ENCODE results near the gene SLC34A1. TPM values are rescaled to one million over a fixed set of nuclear protein-coding genes. Genes with fewer than 3 reads are reported as not detected.

The SLC34A1 gene
- total and polyA plus RNA-seq, 2 of the 13 experiments (the other 11 are each of a cell fraction or from before 2014, with no cell fraction given) = 0.03 to 0.20 TPM

GRCh38 chr5:177378884-177379883, 5.0 kb upstream of the SLC34A1 start (continued):
- TF ChIP-seq ZBTB43 (CRISPR knock-in tag; conservative IDR thresholded peaks at IDR 0.05) (peak; percentile 76; the same call in 1 of the 2 replicates), BRD4 (CRISPR knock-in tag; IDR thresholded peaks at IDR 0.05) (peak; percentile 66), AGO2 (optimal IDR thresholded peaks at IDR 0.05; ENCODE audit: low read depth, low read length) (no peak), DR1 (CRISPR knock-in tag; IDR thresholded peaks at IDR 0.05) (peak; percentile 92), ZNF382 (CRISPR knock-in tag; IDR thresholded peaks at IDR 0.05; ENCODE audit: borderline replicate concordance) (no peak), ELF4 (CRISPR knock-in tag; IDR thresholded peaks at IDR 0.05; ENCODE audit: borderline replicate concordance) (no peak; the same call in 1 of the 2 replicates), MBNL3 (CRISPR knock-in tag; conservative IDR thresholded peaks at IDR 0.05) (no peak), RFXAP (CRISPR knock-in tag; IDR thresholded peaks at IDR 0.05; ENCODE audit: borderline replicate concordance) (0 out of 2 replicates have a peak, but pooled peaks have one; percentile 74), E2F2 (CRISPR knock-in tag; IDR thresholded peaks at IDR 0.05; ENCODE audit: borderline replicate concordance) (peak; percentile 72; the same call in 1 of the 2 replicates), HNRNPL (IDR thresholded peaks at IDR 0.05; ENCODE audit: low read depth, low read length) (no peak), ZNF17 (CRISPR knock-in tag; IDR thresholded peaks at IDR 0.05) (no peak), IRF9 (CRISPR knock-in tag; IDR thresholded peaks at IDR 0.05; ENCODE audit: borderline replicate concordance) (0 out of 2 replicates have a peak, but pooled peaks have one; percentile 32), ZNF441 (CRISPR knock-in tag; IDR thresholded peaks at IDR 0.05; ENCODE audit: borderline replicate concordance) (no peak; the same call in 1 of the 2 replicates), FOXA3 (CRISPR knock-in tag; IDR thresholded peaks at IDR 0.05) (peak; percentile 57), TBL1XR1 (IDR thresholded peaks at IDR 0.05; ENCODE audit: borderline replicate concordance, low read length, partially characterized antibody) (no peak), TFE3 (CRISPR knock-in tag; IDR thresholded peaks at IDR 0.05) (peak; percentile 87), CREBL2 (CRISPR knock-in tag; IDR thresholded peaks at IDR 0.05; ENCODE audit: borderline replicate concordance) (no peak), SIX4 (CRISPR knock-in tag; IDR thresholded peaks at IDR 0.05) (0 out of 2 replicates have a peak, but pooled peaks have one; percentile 21), ISL2 (CRISPR knock-in tag; IDR thresholded peaks at IDR 0.05) (peak; percentile 80)
